Mucosa of stomach (tissue), 1 donor: ENCODE measurements around the gene SIRPA.

Source experiments
- H3K27me3 ChIP-seq: one replicate; pipeline ENCODE4 v1.7.0; 2013; ENCODE audit warnings: mild to moderate bottlenecking, low read length; ENCODE audit not compliant: control insufficient read depth, insufficient read depth
- H3K36me3 ChIP-seq: one replicate; pipeline ENCODE4 v1.7.0; 2013; ENCODE audit warnings: low read length; ENCODE audit not compliant: control insufficient read depth, insufficient read depth
- H3K4me1 ChIP-seq: one replicate; pipeline ENCODE4 v1.7.0; 2013; ENCODE audit warnings: mild to moderate bottlenecking, low read length; ENCODE audit not compliant: control insufficient read depth, insufficient read depth
- H3K4me3 ChIP-seq: one replicate; pipeline ENCODE4 v1.7.0; 2013; ENCODE audit warnings: low read length
- H3K9ac ChIP-seq: one replicate; pipeline ENCODE4 v1.7.0; 2013; ENCODE audit warnings: mild to moderate bottlenecking, low read length, moderate library complexity
- H3K9me3 ChIP-seq: one replicate; pipeline ENCODE4 v1.7.0; 2013; ENCODE audit warnings: mild to moderate bottlenecking, low read length, moderate library complexity; ENCODE audit not compliant: control insufficient read depth
- donor health status: Pancreatic carcinoma.

SIRPA gene

GRCh38 chr20:1871807-1872458, 23.3 kb upstream of the SIRPA start:
- Histone ChIP-seq H3K27me3 (no peaks in the 10 kb centered on the region), H3K4me3 (no peak overlapping the region), H3K9ac (no peak overlapping the region), H3K36me3 (no peaks in the 10 kb centered on the region), H3K9me3 (no peaks in the 10 kb centered on the region), H3K4me1 (peaks cover 43% of the 10 kb centered on the region)

- Histone ChIP-seq H3K36me3 (no peaks in the 10 kb centered on the region), H3K4me1 (peaks cover 43% of the 10 kb centered on the region), H3K9ac (no peak overlapping the region), H3K9me3 (no peaks in the 10 kb centered on the region), H3K4me3 (no peak overlapping the region), H3K27me3 (no peaks in the 10 kb centered on the region)
These were observed 22.6 kb upstream of the SIRPA start for GRCh38 chr20:1872459-1873097.

DNA sequence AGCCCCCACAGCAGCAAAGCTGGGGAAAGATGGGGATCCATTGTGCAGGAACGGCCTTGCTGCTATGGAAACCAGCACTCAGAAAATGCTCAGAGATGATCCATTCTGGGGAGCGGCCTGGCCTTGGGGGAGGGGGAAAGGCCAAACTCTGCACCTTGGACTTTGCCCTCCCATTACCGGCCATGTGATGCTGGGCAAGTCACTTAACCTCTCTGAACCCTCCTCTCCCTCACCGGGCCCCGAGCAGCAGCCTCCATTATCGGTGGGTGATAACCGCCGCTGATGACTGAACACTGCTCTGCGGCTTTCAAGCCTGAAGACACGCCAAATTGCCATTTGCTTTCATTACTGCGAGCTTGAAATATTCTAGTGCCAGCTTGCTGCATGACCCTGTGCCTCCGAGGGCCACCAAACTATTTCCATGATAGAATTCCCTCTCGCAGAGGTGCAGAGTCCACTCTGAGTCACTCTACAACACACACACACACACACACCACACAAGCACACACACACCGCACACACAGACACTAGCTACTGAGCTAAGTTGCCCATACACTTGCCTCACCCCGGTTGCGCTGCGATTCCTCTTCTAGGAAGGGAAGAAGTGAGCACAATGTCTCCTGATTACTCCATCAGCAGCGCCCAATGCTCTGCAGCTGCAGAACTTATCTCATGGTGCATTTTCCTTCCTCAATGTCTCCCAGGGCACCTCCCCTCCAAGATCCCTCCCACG, 20.6 kb upstream of the SIRPA start:
- no peak overlapping the region for H3K4me3 ChIP-seq
- H3K4me1 ChIP-seq = peaks cover 43% of the 10 kb centered on the region
- no peaks in the 10 kb centered on the region for H3K27me3 ChIP-seq
- H3K9me3 ChIP-seq = no peaks in the 10 kb centered on the region
- H3K9ac ChIP-seq = no peak overlapping the region
- no peaks in the 10 kb centered on the region for H3K36me3 ChIP-seq

DNA sequence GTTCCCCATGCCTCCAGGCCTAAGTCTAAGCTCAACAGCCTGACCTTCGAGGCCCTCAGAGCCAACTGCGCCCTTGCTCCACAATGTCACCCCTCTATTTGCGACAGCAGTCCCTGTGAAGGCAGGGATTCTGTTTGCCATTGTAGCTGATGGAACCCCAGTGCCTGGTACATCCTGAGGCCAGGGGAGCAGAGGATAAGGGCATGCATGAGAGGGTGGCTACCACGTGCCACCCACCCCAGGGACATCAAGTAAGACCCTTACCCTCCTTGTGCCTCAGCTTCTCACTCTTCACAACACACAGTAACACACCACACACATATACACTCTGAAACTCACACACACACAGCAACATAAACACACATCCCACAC, 20.0 kb upstream of the SIRPA start:
- Histone ChIP-seq H3K9ac (no peak overlapping the region), H3K36me3 (no peaks in the 10 kb centered on the region), H3K4me3 (no peak overlapping the region), H3K27me3 (no peaks in the 10 kb centered on the region), H3K9me3 (no peaks in the 10 kb centered on the region), H3K4me1 (peaks cover 43% of the 10 kb centered on the region)

- Histone ChIP-seq H3K36me3 (no peaks in the 10 kb centered on the region), H3K27me3 (no peaks in the 10 kb centered on the region), H3K9ac (no peak overlapping the region), H3K9me3 (no peaks in the 10 kb centered on the region), H3K4me1 (peaks cover 38% of the 10 kb centered on the region), H3K4me3 (no peak overlapping the region)
These were observed 19.4 kb upstream of the SIRPA start for GRCh38 chr20:1875762-1876161.

DNA sequence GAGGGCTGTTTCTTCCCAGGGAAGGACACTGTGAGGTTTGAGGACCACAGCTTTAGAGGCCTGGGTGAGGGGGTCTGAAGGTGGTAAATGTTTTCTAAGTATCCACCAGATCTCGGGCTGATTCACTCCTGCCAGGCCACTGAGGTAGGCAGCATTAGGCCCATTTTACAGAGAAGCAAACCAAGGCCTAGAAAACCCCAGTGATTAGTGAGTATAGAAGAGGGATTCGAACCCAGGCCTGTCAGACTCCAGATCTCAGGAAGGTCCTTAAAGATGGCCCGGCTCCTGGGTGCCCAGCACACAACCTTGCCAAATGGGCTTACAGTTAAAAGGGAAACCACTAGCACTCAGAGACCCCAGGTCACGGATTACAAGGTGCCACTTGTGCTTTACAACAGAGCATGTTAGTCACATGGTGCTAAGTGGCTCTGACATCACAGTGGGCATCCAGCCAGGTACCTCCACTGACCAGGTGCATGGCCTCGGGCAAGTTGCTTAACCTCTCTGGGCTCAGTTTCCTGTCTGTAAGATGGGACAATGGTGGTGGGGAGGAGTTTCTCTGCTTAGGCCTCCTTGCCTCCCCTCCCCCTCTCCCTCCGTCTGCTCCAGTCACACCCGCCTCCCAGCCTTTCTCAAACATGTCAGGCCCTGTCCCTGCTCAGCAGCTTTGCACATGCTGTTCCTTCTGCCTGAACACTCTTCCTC, 18.8 kb upstream of the SIRPA start:
- Histone ChIP-seq H3K27me3 (no peaks in the 10 kb centered on the region), H3K9ac (no peak overlapping the region)

GRCh38 chr20:1876975-1877608, 18.1 kb upstream of the SIRPA start:
- peaks cover 25% of the 10 kb centered on the region for H3K4me1 ChIP-seq
- no peaks in the 10 kb centered on the region for H3K36me3 ChIP-seq
- H3K4me3 ChIP-seq = no peak overlapping the region
- H3K9me3 ChIP-seq = no peaks in the 10 kb centered on the region
- no peaks in the 10 kb centered on the region for H3K27me3 ChIP-seq
- no peak overlapping the region for H3K9ac ChIP-seq

More for the DNA sequence above, 18.8 kb upstream of the SIRPA start:
- no peaks in the 10 kb centered on the region for H3K9me3 ChIP-seq
- no peaks in the 10 kb centered on the region for H3K36me3 ChIP-seq
- peaks cover 32% of the 10 kb centered on the region for H3K4me1 ChIP-seq
- no peak overlapping the region for H3K4me3 ChIP-seq

GRCh38 chr20:1877609-1878200, 17.5 kb upstream of the SIRPA start:
- Histone ChIP-seq H3K36me3 (no peaks in the 10 kb centered on the region), H3K9ac (no peak overlapping the region), H3K9me3 (no peaks in the 10 kb centered on the region), H3K27me3 (no peaks in the 10 kb centered on the region), H3K4me1 (peaks cover 20% of the 10 kb centered on the region), H3K4me3 (no peak overlapping the region)

DNA sequence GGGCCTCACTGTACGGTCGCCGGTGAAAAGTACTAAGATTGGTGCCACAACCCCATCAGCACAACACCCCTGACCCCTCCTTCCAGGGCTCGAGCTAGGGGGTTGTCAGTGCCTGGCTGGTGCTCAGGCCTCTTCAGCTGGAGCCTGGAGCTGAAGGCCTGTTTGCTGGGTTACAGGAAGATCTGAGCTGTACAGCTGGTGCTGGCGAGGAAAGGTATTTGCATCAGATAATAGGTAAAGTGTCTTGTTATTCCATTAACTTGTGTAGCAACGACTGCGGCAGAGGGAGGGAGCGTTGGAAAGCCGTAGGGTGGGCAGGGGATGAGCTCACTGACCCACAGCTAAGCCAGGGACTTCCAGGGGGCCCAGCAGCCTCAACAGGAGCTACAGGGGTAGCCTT, 15.8 kb upstream of the SIRPA start:
- Histone ChIP-seq H3K36me3 (no peaks in the 10 kb centered on the region), H3K4me3 (no peak overlapping the region), H3K9ac (no peak overlapping the region), H3K9me3 (no peaks in the 10 kb centered on the region), H3K4me1 (peaks cover 9% of the 10 kb centered on the region), H3K27me3 (peaks cover under 1% of the 10 kb centered on the region)

DNA sequence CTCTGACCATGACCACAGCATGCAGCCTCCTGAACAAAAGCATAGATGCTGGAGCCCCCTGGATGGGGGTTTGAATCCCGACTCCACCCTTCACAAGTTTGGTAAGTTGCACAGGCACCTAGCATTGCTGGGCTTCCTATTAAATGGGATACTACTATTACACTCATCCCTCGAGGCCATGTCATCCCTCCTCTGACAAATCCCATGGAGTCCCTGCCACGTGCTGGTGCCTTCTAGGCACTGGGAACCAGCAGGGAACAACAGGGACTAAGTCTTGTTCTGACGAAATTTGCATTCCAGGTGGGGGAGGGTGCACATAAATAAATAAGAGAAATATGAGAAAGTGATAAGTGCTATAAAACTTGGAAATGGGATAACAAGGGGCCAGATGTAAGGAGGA, 15.3 kb upstream of the SIRPA start:
- H3K36me3 ChIP-seq = no peaks in the 10 kb centered on the region
- peaks cover 4% of the 10 kb centered on the region for H3K27me3 ChIP-seq
- no peak overlapping the region for H3K4me3 ChIP-seq
- H3K9me3 ChIP-seq = no peaks in the 10 kb centered on the region
- H3K4me1 ChIP-seq = peaks cover 3% of the 10 kb centered on the region
- H3K9ac ChIP-seq = no peak overlapping the region

DNA sequence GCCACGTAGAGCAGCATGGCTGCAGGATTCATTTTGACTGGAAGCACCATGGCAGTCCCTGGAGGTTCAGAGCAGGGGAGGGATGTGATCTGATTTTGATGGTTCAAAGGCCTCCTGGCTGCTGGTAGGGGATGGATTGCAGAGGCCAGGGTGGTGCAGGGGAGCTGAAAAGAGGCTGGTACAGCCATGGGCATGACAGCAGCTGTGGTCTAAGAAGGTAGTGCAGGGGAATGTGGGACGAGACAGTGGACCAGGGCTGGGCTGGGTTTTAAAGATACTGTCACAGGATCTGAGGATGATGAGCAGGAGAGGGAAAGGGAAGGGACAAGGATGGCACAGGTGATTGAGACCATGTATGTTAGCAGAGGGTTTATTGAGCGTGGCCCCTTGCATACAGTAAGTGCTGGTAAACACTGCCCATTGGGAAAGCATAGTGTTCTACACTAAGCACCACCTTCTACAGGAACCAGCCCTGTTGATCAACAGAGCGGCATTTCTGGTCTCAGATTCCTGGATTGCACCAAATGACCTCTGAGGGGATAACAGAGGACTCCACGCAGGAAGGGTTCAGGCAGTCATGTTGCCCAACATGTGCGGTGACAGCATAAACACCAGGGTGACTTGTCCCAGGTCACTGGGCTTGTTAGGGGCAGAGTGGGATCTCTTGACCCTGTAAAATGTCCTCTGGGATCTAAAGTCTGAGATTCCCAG, 14.5 kb upstream of the SIRPA start:
- no peaks in the 10 kb centered on the region for H3K9me3 ChIP-seq
- no peak overlapping the region for H3K4me3 ChIP-seq
- H3K9ac ChIP-seq = no peak overlapping the region
- no peaks in the 10 kb centered on the region for H3K36me3 ChIP-seq
- peaks cover 4% of the 10 kb centered on the region for H3K27me3 ChIP-seq
- no peaks in the 10 kb centered on the region for H3K4me1 ChIP-seq
